Activated naive CD8-positive, alpha-beta T cell treated with anti-CD3 and anti-CD28 coated beads for 36 hours (primary cell): Measurements from ENCODE around the gene TRPM2. TPM values are rescaled to one million over a fixed set of nuclear protein-coding genes. Genes with fewer than 3 reads are reported as not detected.

Experiments used
- DNase-seq: peaks from one replicate; pipeline ENCODE4 v3.0.0; 2021
- H3K27ac Mint-ChIP-seq: one replicate; pipeline ENCODE4 v1.8.0; 2022; ENCODE audit warnings: mild to moderate bottlenecking, moderate library complexity, mixed read lengths
- H3K27me3 Mint-ChIP-seq: one replicate; pipeline ENCODE4 v1.8.0; 2022; ENCODE audit warnings: mild to moderate bottlenecking, mixed read lengths
- H3K36me3 Mint-ChIP-seq: one replicate; pipeline ENCODE4 v1.8.0; 2021; ENCODE audit warnings: mild to moderate bottlenecking, mixed read lengths
- H3K4me1 Mint-ChIP-seq: one replicate; pipeline ENCODE4 v1.8.0; 2021; ENCODE audit warnings: mixed read lengths
- H3K4me3 Mint-ChIP-seq: one replicate; pipeline ENCODE4 v1.8.0; 2022; ENCODE audit warnings: mild to moderate bottlenecking, moderate library complexity, mixed read lengths
- H3K9me3 Mint-ChIP-seq: one replicate; pipeline ENCODE4 v1.8.0; 2022; ENCODE audit warnings: mixed read lengths
- total RNA-seq, 2 experiments: library from RNA; stranded (reverse); gene quantifications; one replicate each; pipeline ENCODE4 v1.2.3, GENCODE V29; 2021

Gene TRPM2
- total RNA-seq, 2 experiments from 2014 or later = 2.9 to 3.7 TPM

- Mint-ChIP-seq H3K4me1 (no peaks in the 10 kb centered on the region), H3K9me3 (peaks cover 9% of the 10 kb centered on the region), H3K27me3 (no peaks in the 10 kb centered on the region), H3K4me3 (no peak overlapping the region), H3K36me3 (peaks cover 2% of the 10 kb centered on the region), H3K27ac (no peak overlapping the region)
- DNase-seq = no peak
Observed at GRCh38 chr21:44366586-44367211, 13.3 kb downstream of the TRPM2 start.

- DNase-seq = no peak
- H3K9me3 Mint-ChIP-seq = peaks cover 2% of the 10 kb centered on the region
- no peak overlapping the region for H3K4me3 Mint-ChIP-seq
- peaks cover 4% of the 10 kb centered on the region for H3K4me1 Mint-ChIP-seq
- H3K36me3 Mint-ChIP-seq = no peaks in the 10 kb centered on the region
- H3K27ac Mint-ChIP-seq = no peak overlapping the region
- no peaks in the 10 kb centered on the region for H3K27me3 Mint-ChIP-seq
Observed at GRCh38 chr21:44368711-44369446, 15.5 kb downstream of the TRPM2 start.

GRCh38 chr21:44370027-44370735, 16.8 kb downstream of the TRPM2 start:
- H3K36me3 Mint-ChIP-seq = peaks cover 5% of the 10 kb centered on the region
- H3K4me3 Mint-ChIP-seq = no peak overlapping the region
- H3K27ac Mint-ChIP-seq = no peak overlapping the region
- H3K9me3 Mint-ChIP-seq = peaks cover 4% of the 10 kb centered on the region
- DNase-seq = no peak
- no peaks in the 10 kb centered on the region for H3K27me3 Mint-ChIP-seq
- H3K4me1 Mint-ChIP-seq = peaks cover 13% of the 10 kb centered on the region

GRCh38 chr21:44370786-44371410, 17.5 kb downstream of the TRPM2 start:
- no peak for DNase-seq
- Mint-ChIP-seq H3K4me3 (no peak overlapping the region), H3K4me1 (peaks cover 19% of the 10 kb centered on the region), H3K36me3 (peaks cover 5% of the 10 kb centered on the region), H3K27ac (no peak overlapping the region), H3K27me3 (no peaks in the 10 kb centered on the region), H3K9me3 (peaks cover 5% of the 10 kb centered on the region)

GRCh38 chr21:44371596-44371995, 18.2 kb downstream of the TRPM2 start:
- DNase-seq = no peak
- Mint-ChIP-seq H3K9me3 (peaks cover 5% of the 10 kb centered on the region), H3K4me1 (peaks cover 19% of the 10 kb centered on the region), H3K4me3 (no peak overlapping the region), H3K36me3 (peaks cover 5% of the 10 kb centered on the region), H3K27me3 (no peaks in the 10 kb centered on the region), H3K27ac (no peak overlapping the region)

- peaks cover 19% of the 10 kb centered on the region for H3K4me1 Mint-ChIP-seq
Observed at GRCh38 chr21:44372616-44373015, 19.2 kb downstream of the TRPM2 start.

GRCh38 chr21:44374601-44375280, 21.3 kb downstream of the TRPM2 start:
- H3K27me3 Mint-ChIP-seq = no peaks in the 10 kb centered on the region
- no peak overlapping the region for H3K27ac Mint-ChIP-seq
- H3K36me3 Mint-ChIP-seq = peaks cover 7% of the 10 kb centered on the region
- H3K9me3 Mint-ChIP-seq = peaks cover 5% of the 10 kb centered on the region
- DNase-seq = no peak
- no peak overlapping the region for H3K4me3 Mint-ChIP-seq
- peaks cover 19% of the 10 kb centered on the region for H3K4me1 Mint-ChIP-seq

More at GRCh38 chr21:44372616-44373015, 19.2 kb downstream of the TRPM2 start:
- H3K27ac Mint-ChIP-seq = no peak overlapping the region
- H3K4me3 Mint-ChIP-seq = no peak overlapping the region
- peaks cover 5% of the 10 kb centered on the region for H3K9me3 Mint-ChIP-seq
- H3K36me3 Mint-ChIP-seq = peaks cover 6% of the 10 kb centered on the region
- no peaks in the 10 kb centered on the region for H3K27me3 Mint-ChIP-seq
- no peak for DNase-seq

- no peak overlapping the region for H3K4me3 Mint-ChIP-seq
- no peaks in the 10 kb centered on the region for H3K27me3 Mint-ChIP-seq
- H3K9me3 Mint-ChIP-seq = peaks cover 5% of the 10 kb centered on the region
- peaks cover 7% of the 10 kb centered on the region for H3K36me3 Mint-ChIP-seq
- peaks cover 19% of the 10 kb centered on the region for H3K4me1 Mint-ChIP-seq
- peak; percentile 24 for DNase-seq
- no peak overlapping the region for H3K27ac Mint-ChIP-seq
Observed at GRCh38 chr21:44375281-44375651, 21.8 kb downstream of the TRPM2 start.

GRCh38 chr21:44375761-44376241, 22.4 kb downstream of the TRPM2 start:
- Mint-ChIP-seq H3K4me3 (no peak overlapping the region), H3K36me3 (peaks cover 7% of the 10 kb centered on the region), H3K9me3 (peaks cover 5% of the 10 kb centered on the region), H3K27ac (no peak overlapping the region), H3K4me1 (peaks cover 19% of the 10 kb centered on the region), H3K27me3 (no peaks in the 10 kb centered on the region)
- no peak for DNase-seq

- peaks cover 19% of the 10 kb centered on the region for H3K4me1 Mint-ChIP-seq
- H3K4me3 Mint-ChIP-seq = no peak overlapping the region
- DNase-seq = no peak
- peaks cover 3% of the 10 kb centered on the region for H3K9me3 Mint-ChIP-seq
- H3K27me3 Mint-ChIP-seq = no peaks in the 10 kb centered on the region
- H3K36me3 Mint-ChIP-seq = peaks cover 9% of the 10 kb centered on the region
- no peak overlapping the region for H3K27ac Mint-ChIP-seq
Observed at GRCh38 chr21:44376606-44377005, 23.2 kb downstream of the TRPM2 start.

GRCh38 chr21:44377201-44377921, 23.9 kb downstream of the TRPM2 start:
- peaks cover 14% of the 10 kb centered on the region for H3K36me3 Mint-ChIP-seq
- H3K4me3 Mint-ChIP-seq = no peak overlapping the region
- peaks cover 19% of the 10 kb centered on the region for H3K4me1 Mint-ChIP-seq
- no peak for DNase-seq
- no peak overlapping the region for H3K27ac Mint-ChIP-seq
- H3K9me3 Mint-ChIP-seq = peaks cover 7% of the 10 kb centered on the region
- H3K27me3 Mint-ChIP-seq = no peaks in the 10 kb centered on the region

- peaks cover 19% of the 10 kb centered on the region for H3K4me1 Mint-ChIP-seq
- H3K4me3 Mint-ChIP-seq = no peak overlapping the region
- no peak for DNase-seq
- peaks cover 14% of the 10 kb centered on the region for H3K36me3 Mint-ChIP-seq
- H3K9me3 Mint-ChIP-seq = peaks cover 7% of the 10 kb centered on the region
- H3K27me3 Mint-ChIP-seq = no peaks in the 10 kb centered on the region
- no peak overlapping the region for H3K27ac Mint-ChIP-seq
Observed at GRCh38 chr21:44377922-44378645, 24.7 kb downstream of the TRPM2 start.

- no peak for DNase-seq
- Mint-ChIP-seq H3K4me3 (no peak overlapping the region), H3K4me1 (peaks cover 15% of the 10 kb centered on the region), H3K27me3 (no peaks in the 10 kb centered on the region), H3K36me3 (peaks cover 17% of the 10 kb centered on the region), H3K9me3 (peaks cover 11% of the 10 kb centered on the region), H3K27ac (no peak overlapping the region)
Observed at GRCh38 chr21:44378646-44379514, 25.5 kb downstream of the TRPM2 start.
